Sigmoid colon (tissue), 4 donors: ENCODE data around the gene CNTN5.

Experiments
- POLR2AphosphoS5 ChIP-seq, 4 donors: sonication (generic); formaldehyde crosslinking; IDR thresholded peaks; one replicate each; pipeline ENCODE4 v1.6.1; 2017; ENCODE audit warnings: antibody characterized with exemption in 4 of 4
- TF ChIP-seq, protein P1 (sequence below), 4 experiments: fragments of 450-650 bp in 3 of 4; fragments of 200-600 bp in 1 of 4; IDR thresholded peaks; one replicate each; pipeline ENCODE4 v1.5.1; 2016 to 2019; ENCODE audit warnings: antibody characterized with exemption in 4 of 4, mild to moderate bottlenecking in 3 of 4, moderate library complexity in 2 of 4

DNA sequence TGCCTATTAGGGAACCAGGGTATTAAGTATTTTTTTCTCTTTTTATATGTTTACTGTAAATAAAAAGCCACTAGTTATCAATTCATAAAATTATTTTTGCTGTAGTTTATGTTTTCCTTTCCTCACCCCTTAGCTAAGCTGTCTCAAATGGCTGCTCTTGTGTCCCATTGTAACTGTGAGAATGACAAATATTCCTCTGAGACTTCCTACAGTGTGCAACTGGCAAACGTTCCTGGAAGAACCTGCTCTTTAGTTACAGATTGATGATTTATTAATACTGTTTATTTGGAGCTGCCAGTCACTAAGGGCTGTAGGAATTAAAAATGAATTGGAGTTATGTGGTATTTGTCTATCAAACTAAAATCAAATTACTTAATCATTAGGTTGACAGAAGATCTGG lies 990.9 kb downstream of the CNTN5 start:
- TF ChIP-seq, protein P1, sequence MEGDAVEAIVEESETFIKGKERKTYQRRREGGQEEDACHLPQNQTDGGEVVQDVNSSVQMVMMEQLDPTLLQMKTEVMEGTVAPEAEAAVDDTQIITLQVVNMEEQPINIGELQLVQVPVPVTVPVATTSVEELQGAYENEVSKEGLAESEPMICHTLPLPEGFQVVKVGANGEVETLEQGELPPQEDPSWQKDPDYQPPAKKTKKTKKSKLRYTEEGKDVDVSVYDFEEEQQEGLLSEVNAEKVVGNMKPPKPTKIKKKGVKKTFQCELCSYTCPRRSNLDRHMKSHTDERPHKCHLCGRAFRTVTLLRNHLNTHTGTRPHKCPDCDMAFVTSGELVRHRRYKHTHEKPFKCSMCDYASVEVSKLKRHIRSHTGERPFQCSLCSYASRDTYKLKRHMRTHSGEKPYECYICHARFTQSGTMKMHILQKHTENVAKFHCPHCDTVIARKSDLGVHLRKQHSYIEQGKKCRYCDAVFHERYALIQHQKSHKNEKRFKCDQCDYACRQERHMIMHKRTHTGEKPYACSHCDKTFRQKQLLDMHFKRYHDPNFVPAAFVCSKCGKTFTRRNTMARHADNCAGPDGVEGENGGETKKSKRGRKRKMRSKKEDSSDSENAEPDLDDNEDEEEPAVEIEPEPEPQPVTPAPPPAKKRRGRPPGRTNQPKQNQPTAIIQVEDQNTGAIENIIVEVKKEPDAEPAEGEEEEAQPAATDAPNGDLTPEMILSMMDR (IDR thresholded peaks at IDR 0.05), result no peak
- TF ChIP-seq POLR2AphosphoS5 (IDR thresholded peaks at IDR 0.05), result no peak
